Measurements from ENCODE around the gene CSH1.
A peak's percentile ranks its signal among the peaks of the same experiment; 100 is the strongest.
"Not testable (repeated sequence)": the region's sequence is repeated elsewhere in the genome, so short reads cannot be mapped to it uniquely, and the experiment has no call there.

The CSH1 gene

GRCh38 chr17:63896524-63897354 is at the start of gene CSH1:
Gene CSH1, minus strand, starts transcription at chr17:63896574. Its CDS starts 63 bp downstream, at chr17:63896511.
- DNase-seq, result not testable (repeated sequence)

- no peak for DNase-seq
Observed at GRCh38 chr17:63945784-63946439, 49.5 kb upstream of the CSH1 start.

- no peak for DNase-seq
Observed at GRCh38 chr17:63944736-63945499, 48.5 kb upstream of the CSH1 start.

GRCh38 chr17:63943745-63944144 is 47.4 kb upstream of the CSH1 start:
- no peak for DNase-seq

GRCh38 chr17:63942309-63942985 is 46.1 kb upstream of the CSH1 start:
- DNase-seq, result no peak

GRCh38 chr17:63941751-63942150 is 45.4 kb upstream of the CSH1 start:
- no peak for DNase-seq

DNA sequence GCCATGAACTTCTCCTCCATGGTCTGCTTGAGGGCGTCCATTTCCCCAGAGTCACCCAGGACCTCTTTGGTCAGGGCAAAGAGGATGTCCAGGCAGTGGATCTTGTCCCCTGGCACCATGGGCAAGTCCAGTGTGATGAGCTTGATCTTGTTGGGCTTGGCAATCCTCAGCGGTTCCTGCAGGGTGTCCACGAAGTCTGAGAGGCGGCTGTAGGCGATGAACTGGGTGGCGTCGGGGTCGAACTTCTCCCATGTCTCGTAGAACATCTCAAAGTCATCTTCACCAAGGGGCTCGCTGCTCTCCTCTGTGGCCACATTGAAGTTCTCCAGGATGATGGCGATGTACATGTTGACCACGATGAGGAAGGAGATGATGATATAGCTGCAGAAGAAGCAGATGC is 44.8 kb upstream of the CSH1 start:
- DNase-seq, result no peak

- DNase-seq, result no peak
Observed at GRCh38 chr17:63940584-63940983, 44.2 kb upstream of the CSH1 start.

- DNase-seq, result no peak
Observed at GRCh38 chr17:63939884-63940283, 43.5 kb upstream of the CSH1 start.

- no peak for DNase-seq
Observed at GRCh38 chr17:63939401-63939800, 43.0 kb upstream of the CSH1 start.

GRCh38 chr17:63937920-63938319 is 41.5 kb upstream of the CSH1 start:
- no peak for DNase-seq

DNA sequence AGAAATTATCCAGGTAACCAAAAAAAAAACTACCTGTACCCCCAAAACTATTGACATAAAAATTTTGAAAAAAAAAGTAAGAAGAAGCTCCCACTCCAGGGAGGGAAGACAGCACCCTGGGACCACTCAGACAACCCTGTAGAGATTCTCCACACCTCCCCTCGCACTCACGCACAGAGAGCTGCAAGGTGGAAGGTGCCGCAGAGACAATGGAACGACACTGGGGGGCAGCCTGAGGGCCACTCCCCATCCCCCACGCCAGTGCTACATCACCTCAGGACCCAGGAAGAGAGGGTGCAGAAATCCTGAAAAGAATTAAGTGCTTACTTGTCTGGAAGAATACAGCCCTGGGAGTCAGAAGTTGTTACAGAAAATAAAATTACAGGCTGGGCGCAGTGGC is 40.9 kb upstream of the CSH1 start:
- DNase-seq, result no peak

DNA sequence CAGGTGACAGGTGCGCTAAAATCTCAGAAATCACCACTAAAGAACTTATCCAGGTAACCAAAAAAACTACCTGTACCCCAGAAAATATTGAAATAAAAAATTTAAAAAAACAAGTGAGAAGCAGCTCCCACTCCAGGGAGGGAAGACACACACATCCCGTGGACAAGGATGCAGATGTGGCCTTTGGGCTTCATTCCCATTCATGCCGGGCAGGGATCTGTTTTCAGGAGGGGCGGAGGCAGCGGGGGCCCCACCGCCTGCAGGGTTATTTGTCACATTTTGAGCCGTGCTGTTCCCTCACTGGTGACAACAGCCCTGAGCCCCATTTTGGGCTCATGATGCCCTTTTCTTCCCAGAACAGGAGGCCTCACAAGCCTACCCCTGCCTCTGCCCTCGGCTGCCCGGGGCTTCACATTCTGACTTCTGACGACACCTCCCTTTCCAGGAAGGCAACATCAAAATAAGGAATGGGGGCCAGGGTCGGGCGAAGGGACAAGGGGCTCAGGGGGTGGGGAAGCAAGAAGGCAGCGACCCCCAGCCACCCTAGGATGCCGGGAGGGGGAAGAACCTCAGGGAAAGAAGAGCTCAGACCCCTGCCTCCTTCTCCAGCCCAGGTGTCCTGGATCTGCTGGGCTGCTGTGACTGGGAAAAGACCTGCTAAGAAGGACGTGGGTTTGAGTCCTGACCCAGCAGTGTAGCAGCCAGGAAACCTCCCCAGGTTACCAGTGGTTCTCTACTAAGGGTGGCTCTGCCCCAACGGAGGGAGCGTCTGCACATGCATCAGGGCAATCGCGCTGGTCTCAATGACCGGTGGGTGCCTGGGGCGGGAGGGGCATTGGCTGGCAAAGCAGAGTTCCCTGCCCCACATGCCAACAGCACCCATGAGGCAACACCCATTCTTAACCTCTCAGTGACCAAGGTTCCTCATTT is 38.1 kb upstream of the CSH1 start:
- no peak for DNase-seq

DNA sequence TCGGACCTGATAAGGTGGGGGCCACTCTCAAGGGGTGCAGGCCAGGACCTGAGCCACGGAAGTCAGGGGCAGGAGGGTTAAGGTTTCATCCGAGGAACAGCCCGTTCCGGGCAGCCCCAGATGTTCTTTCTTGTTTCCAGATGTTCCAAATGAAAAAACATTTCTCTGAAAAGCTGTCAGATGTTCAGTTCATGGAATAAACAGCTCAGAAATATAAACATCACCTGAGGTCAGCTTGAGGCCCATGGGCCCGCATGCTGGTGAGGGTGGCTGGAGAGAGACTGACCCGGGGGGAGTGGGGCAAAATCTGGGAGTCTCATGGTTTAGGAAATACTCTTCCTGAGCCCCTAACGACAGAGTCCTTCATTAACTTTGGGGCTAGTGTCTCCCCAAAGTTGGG is 37.2 kb upstream of the CSH1 start:
- no peak for DNase-seq

DNA sequence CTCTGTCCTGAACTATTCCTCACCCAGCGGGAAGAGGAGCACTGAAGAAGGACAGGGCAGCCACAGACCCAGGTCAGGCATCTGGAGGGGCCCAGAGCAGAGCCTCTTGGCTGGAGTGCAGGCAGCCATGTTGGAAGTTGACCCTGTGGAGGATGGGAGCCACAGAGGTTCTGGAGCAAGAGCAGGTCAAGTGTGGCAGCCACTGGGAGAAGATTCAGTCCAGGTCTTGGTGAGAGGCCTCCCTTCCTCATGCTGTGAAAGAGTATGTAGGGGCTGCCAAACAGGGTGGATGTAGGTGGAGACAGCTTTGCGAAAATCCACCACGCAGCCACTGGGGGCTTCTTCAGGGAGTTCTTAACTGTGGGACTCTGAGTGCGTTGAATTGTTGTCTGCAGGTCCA is 36.3 kb upstream of the CSH1 start:
- no peak for DNase-seq

- peak; percentile 40 for DNase-seq
Observed at GRCh38 chr17:63931981-63932561, 35.7 kb upstream of the CSH1 start, which contains the start of gene CD79B. Gene CD79B, minus strand, starts transcription at chr17:63932331. Its CDS starts 70 bp downstream, at chr17:63932261.

- DNase-seq, result peak; percentile 60
Observed at GRCh38 chr17:63930951-63931575, 34.7 kb upstream of the CSH1 start.

DNA sequence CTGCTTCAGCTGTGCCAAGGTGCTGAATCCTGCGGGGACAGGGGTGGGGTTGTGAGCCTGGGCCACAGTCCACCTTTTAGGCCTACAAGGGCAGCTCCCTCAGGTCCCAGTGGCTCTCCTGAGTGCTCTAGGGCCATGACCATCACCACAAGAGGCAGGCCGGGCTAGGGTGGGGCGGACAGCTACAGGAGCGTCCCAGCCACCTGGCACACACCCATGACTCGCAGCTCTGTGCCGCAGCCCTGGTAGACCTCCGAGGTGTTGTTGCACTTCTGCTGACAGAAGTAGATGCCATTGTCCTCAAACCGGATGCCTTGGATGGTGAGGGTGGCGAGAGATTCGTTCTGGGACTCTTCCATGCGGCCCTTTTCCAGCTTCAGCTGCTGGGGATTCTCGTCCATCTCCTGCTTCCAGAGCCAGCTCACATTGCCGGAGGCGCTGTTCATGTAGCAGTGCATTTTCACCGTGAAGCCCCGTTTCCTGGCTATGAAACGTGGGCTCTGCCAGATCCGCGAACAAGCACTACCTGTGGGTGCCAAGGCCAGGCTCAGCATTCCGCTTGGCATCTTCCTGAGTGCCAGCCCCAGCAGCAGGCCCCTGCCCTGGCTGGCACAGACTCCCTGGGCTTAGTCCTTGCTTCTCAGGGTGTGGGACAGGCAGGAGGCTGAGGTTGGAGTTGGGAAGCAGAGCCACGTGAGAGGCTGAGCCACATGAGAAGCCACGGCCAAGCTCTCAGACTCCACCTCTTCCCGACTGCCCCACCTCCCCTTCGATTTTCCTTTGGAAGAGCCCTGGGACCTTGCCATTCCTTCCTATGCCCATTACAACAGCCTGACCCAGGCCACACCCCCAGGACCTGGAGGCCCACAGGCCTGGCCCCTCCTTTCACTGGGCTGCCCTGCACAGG is 33.7 kb upstream of the CSH1 start:
- no peak for DNase-seq

- no peak for DNase-seq
Observed at GRCh38 chr17:63928966-63929695, 32.8 kb upstream of the CSH1 start.

All from activated naive CD4-positive, alpha-beta T cell treated with Interleukin-2 at 50 U/mL for 16 hours (primary cell).